GM12865 (cell line): ENCODE data around the gene ARTN.

Experiments
- DNase-seq: peaks from one replicate; pipeline ENCODE4 v3.0.0; 2010; ENCODE audit warnings: low read depth
- H3K4me3 ChIP-seq: 2 replicates; pipeline ENCODE4 v1.5.1; 2011; ENCODE audit warnings: mild to moderate bottlenecking, low read depth, low read length, control low read depth
- TF ChIP-seq, protein P1 (sequence below): IDR thresholded peaks from 2 replicates; pipeline ENCODE4 v1.5.1; 2011; ENCODE audit warnings: low read length, control low read depth, low read depth, inconsistent platforms; ENCODE audit not compliant: insufficient read depth; ENCODE audit errors: missing control alignments

ARTN gene

DNA sequence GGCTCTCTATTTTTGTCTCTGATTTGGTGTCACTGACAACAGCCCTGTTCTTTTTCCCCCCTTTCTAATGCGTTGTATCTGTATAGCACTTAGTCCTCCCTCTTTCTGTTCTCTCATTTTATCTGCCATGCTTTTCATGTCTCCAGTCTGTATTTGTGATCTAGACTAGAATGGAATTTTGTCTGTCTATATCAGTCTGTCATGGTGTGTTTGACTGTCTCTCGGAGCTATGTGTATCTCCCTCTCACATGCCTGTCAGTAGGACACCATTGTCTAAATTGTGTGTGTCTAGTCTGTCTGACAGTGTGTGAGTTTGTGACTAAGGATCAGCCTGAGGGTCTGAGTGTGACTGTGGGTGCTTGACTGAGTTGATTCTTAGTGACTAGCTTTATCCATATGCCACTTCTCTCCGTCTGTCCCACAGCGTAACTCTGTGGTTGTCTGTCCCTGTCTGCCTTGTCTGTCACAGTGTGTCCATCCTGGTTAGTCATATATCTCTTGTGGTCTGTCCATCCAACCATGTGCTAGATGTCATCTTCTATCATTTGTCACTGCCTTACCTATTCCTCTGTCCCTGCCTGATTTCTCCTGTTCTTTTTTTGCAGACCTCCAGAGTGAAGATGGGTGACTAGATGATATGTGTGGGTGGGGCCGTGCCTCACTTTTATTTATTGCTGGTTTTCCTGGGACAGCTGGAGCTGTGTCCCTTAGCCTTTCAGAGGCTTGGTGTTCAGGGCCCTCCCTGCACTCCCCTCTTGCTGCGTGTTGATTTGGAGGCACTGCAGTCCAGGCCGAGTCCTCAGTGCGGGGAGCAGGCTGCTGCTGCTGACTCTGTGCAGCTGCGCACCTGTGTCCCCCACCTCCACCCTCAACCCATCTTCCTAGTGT is 44.0 kb downstream of the ARTN start:
- TF ChIP-seq, protein P1, sequence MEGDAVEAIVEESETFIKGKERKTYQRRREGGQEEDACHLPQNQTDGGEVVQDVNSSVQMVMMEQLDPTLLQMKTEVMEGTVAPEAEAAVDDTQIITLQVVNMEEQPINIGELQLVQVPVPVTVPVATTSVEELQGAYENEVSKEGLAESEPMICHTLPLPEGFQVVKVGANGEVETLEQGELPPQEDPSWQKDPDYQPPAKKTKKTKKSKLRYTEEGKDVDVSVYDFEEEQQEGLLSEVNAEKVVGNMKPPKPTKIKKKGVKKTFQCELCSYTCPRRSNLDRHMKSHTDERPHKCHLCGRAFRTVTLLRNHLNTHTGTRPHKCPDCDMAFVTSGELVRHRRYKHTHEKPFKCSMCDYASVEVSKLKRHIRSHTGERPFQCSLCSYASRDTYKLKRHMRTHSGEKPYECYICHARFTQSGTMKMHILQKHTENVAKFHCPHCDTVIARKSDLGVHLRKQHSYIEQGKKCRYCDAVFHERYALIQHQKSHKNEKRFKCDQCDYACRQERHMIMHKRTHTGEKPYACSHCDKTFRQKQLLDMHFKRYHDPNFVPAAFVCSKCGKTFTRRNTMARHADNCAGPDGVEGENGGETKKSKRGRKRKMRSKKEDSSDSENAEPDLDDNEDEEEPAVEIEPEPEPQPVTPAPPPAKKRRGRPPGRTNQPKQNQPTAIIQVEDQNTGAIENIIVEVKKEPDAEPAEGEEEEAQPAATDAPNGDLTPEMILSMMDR: no peak
- DNase-seq: no peak
- no peak overlapping the region for H3K4me3 ChIP-seq

DNA sequence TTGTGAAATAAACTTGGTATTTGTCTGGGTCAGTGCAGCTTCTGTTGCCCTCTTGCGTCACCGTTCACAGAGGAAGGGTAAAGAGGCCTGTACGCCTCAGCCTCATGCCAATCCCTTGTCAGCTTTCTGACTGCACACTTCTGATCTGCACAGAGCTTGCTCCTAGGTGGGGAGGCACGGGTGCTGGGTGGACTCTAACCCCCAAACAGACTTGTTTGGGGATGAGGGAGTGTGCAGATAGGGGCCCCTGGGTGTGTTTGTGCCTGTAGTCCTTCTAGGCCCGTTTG is 44.6 kb downstream of the ARTN start:
- TF ChIP-seq, protein P1: no peak
- no peak overlapping the region for H3K4me3 ChIP-seq
- no peak for DNase-seq

DNA sequence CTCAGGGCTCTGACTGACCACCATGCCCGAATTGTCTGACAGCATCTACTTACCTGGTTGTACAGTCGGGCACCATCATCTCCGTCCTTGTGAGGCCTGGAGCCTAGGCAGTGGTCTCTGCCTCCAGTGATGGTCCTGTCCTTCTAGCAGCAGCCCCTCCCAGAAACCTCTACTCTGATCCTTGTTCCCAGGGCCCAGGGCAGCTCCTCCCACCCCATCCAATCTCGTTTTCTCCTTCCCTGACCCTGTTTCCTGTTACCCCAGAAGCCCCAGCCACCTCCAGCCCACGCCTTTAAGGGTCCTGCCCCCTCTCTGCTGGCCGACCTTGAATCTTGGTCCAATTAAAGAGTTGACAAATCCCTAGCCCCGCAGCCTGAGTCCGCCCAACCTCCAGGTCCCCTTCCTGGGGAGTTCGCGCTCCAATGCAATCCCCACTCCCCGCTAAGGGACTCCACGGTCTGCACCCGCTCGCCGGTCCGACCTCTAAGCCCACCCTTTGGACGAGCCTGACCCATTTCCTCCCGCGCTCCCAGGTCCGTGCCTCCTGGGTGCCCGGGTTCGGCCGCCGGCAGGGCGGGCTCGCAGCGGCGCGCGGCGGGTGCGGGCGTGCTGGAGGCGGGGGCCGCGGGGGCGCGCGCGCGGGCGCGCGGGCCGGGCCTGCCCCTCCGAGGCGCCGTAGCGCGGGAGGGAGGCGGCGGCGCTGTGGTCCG is 45.1 kb downstream of the ARTN start, which contains the start of gene B4GALT2:
Gene B4GALT2 (plus strand): TSS at position 660 of the 710 bp plus-strand sequence. CDS start 1,951 bp downstream, outside the sequence.
- TF ChIP-seq, protein P1: no peak
- peak; percentile 57 for DNase-seq
- peak within 1 kb of the TSS; percentile 68 for H3K4me3 ChIP-seq

DNA sequence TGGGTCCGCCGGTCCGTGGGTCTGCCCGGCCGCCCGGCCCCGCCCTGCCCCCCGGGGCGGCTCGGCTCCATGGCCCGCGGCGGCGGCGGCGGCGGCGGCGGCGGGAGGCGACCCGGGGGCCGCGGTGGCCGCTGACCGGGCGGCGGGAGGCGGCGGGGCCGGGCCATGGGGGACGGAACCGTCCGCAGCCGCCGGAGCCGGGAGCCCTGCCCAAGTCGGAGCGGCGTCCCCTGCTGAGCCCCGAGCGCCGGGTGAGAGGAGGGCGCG is 45.6 kb downstream of the ARTN start:
- peak overlapping the region; percentile 68 for H3K4me3 ChIP-seq
- no peak for DNase-seq

DNA sequence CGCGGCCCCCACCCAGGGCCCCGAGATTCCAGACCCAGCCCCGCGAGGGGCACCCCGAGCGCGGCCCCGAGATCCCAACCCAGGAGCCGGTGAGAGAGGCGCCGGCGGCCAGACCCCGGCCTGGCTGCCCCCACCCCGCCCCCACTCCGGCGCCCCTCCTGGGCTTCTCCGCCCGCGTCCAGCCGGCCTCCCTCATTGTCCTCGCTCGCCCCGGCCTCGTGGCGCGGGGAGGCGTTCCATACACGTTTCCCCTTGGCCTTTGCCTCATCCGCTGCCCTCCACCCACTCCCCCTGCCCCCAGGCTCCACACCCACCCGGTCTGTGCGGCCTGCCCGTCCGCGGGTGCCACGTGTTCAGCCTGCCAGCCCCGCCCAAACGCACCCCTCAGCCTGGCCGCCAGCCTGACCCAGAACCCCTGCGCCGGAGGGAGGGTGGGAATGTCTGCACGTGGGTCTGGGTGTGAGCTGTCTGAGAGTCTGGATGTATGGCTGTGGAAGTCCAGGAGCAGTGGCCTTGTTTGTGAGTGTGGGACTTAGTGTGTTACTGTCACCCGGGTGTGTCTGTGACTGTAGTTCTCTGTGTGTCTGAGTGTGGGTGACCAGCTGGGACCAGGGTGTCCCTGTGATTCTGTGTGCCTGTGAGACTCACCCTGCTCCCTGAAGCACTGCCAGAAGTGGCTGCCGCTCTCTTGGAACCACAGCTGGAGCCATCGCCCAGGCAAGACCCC is 46.1 kb downstream of the ARTN start:
- TF ChIP-seq, protein P1: no peak
- H3K4me3 ChIP-seq: peak overlapping the region; percentile 68
- peak; percentile 58 for DNase-seq

More for the DNA sequence above, 45.6 kb downstream of the ARTN start:
- TF ChIP-seq, protein P1: no peak

DNA sequence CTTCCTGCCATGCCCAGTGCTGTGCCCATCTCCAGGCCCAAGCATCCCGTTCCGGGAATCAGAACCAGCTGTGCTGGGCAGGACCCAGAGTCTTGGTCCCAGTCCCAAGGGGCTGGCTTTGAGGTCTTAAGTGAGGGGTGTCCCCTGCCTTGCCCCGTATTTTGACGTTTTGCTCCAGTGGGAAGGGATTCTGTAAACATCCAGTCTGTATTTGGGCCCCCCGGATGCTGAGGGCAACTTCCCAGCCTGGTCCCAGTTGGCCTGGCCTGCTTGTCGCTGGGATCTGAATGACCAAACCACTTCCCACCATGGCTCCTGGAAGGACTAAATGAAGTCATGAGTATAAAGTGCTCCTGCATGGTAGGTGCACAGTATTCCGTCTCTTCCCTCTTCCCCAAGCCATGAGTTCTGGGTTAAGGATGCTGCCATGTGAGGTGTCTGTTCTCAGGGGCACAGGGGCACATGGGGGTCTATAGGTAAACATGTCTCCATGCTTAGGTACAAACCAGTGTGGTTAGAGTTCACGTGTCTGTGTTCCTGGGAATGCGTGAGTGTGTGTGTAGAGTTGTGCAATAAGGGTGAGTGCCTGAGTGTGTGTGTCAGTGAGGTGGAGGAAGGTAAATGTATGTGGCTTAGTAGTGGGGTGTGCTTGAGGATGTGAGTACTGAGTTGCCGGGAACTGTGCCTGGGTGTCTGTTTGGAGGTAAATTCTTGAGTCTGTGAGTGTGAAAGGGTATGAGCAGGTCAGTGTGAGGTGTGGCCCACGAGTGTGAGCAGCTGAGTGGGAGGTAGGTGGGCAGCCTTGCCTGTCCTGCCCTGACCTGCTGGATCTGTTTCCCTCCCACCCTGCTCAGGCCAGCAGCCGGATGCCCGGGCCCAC is 46.9 kb downstream of the ARTN start:
- DNase-seq: no peak
- peak overlapping the region; percentile 68 for H3K4me3 ChIP-seq
- TF ChIP-seq, protein P1: no peak
